Adrenal gland (tissue), 5 donors: ENCODE results near the gene PDE10A.

Experiments
- CTCF ChIP-seq, 6 experiments: fragments of 450-650 bp in 4 of 6; fragments of 200-600 bp in 2 of 6; sonication (generic) in 1 of 6; IDR thresholded peaks; 1 replicate in 5 of 6; 2 replicates in 1 of 6; pipeline versions ENCODE4 v1.5.1 to v1.8.0; 2016 to 2021; ENCODE audit warnings: antibody characterized with exemption in 6 of 6, mild to moderate bottlenecking in 2 of 6, moderate library complexity in 1 of 6
- POLR2A ChIP-seq, 2 donors: fragments of 450-650 bp; IDR thresholded peaks; one replicate each; pipeline ENCODE4 v1.6.1; 2017; ENCODE audit warnings: antibody characterized with exemption in 2 of 2, mild to moderate bottlenecking in 2 of 2, moderate library complexity in 1 of 2
- donor health status: DM: no; HTN: no; CAD: no.

DNA sequence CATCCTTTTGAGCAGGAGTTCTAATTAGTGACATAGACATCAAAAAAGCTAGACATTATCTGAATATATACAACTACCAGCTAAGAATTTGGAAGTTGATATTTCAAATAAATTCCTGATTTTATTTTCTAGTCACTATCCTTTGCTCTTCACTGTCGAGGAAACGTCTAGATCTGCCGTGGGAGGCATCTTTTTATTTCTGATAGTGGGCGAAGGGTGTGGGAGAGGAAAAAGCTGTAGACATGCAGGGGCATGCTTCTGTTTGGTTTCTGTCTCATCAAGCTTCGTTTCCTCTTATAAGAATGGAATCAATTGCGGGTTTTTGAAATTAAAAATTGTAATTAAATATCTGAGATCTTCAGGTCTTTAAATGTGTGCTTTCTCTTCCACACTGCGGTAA is 337.4 kb downstream of the PDE10A start:
- TF ChIP-seq CTCF (IDR thresholded peaks at IDR 0.05) (no peak), POLR2A (IDR thresholded peaks at IDR 0.05) (no peak)
